Measurements from ENCODE around the gene GSDME. TPM values are rescaled to one million over a fixed set of nuclear protein-coding genes. Genes with fewer than 3 reads are reported as not detected.
"Not testable (repeated sequence)": the region's sequence is repeated elsewhere in the genome, so short reads cannot be mapped to it uniquely, and the experiment has no call there.

Gene GSDME
- total RNA-seq, 1 experiment from 2014 or later = 51.0 TPM

DNA sequence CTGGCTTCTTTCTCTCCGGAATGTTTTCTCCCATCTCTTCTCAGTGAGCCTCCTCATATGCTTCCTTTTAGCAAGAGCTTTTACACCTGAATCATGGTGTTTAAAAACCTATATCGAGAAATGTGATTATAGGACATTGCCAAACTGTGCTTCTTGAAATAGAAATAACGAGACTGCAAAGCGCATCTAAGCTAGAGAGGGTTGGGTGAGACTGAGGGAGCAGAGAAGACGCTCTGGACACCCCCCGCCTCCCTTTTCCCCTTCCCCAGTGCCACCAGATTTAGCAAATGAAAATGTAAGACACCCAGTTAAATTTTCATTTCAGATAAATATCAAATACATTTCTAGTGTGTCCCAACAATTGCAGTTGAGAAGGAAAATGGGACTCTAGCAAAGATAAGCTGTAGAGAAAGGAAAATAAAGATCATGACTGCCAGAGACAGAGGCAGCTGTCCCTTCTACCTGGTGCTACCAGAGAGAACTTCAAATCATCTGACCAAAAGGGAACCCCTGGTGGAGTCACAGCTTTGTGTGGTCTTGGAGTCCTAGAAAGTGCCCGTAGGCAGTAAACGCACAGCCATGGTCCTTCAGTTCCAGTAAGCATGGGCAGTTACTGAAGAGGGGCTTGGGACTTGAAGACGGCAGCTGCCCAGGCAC lies 14.6 kb downstream of the GSDME start:
- no peak for DNase-seq (ENCODE audit: low read depth)

DNA sequence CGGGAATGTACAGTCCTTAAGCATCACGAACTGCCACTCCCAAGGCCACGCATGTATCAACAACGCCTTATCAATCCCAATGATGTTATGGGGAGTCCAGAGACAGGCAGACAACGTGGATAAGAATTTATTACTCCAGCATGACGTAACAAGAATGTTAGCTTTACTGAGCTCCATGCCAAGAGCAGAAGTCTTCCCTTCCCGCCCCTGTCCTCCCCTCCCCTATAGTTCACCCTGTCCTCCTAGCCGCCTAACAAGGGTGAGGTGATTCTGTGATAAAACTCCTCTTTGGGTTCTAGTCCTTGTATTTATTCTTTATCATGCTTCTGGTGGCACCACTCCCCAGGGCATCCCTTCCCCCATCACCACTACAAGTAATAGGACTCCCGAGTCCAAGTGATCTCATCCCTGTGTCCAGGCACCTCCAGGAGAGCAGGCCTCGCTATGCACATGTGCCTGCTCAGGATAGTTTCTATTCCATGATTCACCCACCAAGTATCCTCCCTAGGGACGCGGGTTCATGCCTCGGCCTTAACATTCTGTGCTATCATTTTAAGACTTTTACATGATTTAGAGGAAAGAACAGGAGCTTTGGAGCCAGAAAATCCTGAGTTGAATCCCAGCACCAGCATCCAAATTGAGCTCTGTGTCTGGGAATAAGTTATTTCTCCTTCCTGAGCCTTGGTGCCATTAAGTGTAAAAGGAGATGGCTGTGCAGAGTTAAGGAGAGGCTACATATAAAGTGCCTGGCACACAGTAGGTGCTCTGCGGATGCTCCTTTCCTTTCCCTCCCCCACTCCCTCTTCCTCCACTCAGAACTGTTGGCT lies 15.4 kb downstream of the GSDME start:
- DNase-seq (ENCODE audit: low read depth) = peak; percentile 91

DNA sequence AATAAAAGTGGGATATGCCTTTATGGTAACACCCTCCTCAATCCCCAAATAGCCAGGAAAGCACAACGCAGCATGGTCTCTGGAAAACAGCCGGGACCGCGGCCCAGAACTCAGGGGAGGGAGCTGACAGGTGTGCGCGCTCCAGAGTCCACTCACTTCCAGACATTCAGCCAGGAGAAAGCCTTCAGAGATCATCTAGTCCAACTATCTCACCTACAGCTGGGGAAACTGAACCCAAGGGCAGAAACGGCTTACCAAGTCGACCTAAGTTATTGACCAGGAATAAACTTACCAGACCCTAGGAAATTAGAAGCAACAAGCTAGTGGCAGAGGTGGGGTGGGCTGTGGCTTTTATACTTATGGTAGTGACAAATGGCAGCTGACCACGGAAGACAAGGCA lies 16.4 kb downstream of the GSDME start:
- no peak for DNase-seq (ENCODE audit: low read depth)

DNA sequence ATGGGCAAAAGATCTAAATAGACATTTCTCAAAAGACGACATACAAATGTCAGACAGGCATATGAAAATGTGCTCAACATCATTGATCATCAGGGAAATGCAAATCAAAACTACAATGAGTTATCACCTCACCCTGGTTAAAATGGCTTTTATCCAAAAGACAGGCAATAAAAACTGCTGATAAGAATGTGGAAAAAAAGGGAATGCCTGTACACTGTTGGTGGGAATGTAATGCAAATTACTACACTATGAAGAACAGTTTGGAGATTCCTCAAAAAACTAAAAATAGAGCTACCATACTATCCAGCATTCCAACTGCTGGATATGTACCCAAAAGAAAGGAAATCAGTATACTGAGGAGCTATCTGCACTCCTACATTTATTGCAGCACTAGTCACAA lies 18.0 kb downstream of the GSDME start:
- DNase-seq (ENCODE audit: low read depth) = no peak

DNA sequence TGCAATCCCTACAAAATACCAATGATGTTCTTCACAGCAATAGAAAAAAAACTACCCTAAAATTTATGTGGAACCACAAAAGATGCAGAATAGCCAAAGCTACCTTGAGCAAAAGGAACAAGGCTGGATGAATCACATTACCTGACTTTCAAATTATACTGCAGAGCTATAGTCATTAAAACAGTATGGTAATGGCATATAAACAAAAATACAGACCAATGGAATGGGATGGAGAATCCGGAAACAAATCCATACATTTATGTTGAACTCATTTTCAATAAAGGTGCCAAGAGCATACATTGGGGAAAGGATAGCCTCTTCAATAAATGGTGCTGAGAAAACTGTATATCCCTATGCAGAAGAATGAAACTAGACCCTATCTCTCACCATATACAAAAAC lies 18.7 kb downstream of the GSDME start:
- DNase-seq (ENCODE audit: low read depth) = no peak

DNA sequence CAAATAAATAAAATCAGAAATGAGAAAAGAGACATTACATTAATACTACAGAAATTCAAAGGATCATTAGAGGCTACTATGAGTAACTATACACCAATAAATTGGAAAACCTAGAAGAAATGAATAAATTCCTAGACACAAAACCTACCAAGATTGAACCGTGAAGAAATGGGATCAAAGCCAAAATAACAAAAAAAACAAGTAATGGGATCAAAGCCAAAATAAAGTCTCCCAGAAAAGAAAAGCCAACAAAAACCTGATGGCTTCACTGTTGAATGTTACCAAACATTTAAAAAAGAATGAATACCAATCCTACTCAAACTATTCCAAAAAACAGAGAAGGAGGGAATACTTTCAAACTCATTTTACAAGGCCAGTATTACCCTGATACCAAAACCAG lies 20.0 kb downstream of the GSDME start:
- no peak for DNase-seq (ENCODE audit: low read depth)

DNA sequence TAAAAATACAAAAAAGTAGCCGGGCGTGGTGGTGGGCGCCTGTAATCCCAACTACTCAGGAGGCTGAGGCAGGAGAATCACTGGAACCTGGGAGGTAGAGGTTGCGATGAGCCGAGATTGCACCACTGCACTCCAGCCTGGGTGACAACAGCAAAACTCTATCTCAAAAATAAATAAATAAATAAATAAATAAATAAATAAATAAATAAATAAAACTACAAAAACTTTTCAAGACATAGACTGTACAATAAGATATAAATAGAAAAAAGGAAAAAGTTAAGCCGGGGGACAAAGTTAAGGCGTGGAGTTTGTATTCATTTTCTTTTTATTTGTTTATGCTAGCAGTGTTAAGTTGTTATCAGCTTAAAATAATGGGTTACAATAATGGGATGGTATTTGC lies 21.7 kb downstream of the GSDME start:
- DNase-seq (ENCODE audit: low read depth) = not testable (repeated sequence)

DNA sequence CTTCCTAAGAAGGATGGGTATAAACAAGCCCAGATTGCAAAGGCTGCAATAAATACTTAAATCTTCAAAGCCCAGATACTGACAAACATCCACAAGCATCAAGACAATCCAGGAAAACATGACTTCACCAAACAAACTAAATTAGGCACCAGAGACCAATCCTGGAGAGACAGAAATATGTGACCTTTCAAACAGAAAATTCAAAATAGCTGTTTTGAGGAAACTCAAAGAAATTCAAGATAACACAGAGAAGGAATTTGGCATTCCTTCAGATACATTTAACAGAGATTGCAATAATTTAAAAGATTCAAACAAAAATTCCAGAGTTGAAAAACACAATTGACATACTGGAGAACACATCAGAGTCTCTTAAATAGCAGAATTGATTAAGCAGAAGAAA lies 23.0 kb downstream of the GSDME start:
- no peak for DNase-seq (ENCODE audit: low read depth)

DNA sequence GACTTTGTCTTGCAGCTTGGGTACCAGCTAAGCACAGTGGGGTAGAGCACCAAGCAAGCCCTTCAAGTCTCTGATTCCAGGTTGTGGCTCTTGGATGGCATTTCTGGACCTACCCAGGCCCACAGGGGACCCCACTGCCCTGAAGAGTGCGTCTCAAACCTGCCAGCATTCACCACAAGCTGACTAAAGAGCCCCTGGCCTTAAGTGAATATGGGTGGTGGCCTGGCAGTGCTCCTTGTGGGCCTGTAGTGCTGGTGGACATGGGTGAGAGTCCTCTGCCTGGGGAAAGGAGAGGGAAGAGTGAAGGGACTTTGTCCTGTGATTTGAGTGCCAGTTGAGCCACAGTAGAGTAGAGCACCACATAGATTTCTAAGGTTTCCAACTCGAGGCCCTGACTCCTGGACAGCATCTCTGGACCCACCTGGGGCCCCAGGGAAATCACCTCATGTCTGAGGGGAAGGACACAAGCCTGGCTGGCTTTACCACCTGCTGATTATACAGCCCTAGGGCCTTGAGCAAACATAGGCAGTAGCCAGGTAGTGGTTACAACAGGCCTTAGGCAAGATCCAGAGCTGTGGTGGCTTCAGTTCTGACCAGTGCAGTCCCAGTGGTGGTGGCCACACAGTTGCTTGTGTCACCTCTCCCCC lies 23.7 kb downstream of the GSDME start:
- no peak for DNase-seq (ENCODE audit: low read depth)

DNA sequence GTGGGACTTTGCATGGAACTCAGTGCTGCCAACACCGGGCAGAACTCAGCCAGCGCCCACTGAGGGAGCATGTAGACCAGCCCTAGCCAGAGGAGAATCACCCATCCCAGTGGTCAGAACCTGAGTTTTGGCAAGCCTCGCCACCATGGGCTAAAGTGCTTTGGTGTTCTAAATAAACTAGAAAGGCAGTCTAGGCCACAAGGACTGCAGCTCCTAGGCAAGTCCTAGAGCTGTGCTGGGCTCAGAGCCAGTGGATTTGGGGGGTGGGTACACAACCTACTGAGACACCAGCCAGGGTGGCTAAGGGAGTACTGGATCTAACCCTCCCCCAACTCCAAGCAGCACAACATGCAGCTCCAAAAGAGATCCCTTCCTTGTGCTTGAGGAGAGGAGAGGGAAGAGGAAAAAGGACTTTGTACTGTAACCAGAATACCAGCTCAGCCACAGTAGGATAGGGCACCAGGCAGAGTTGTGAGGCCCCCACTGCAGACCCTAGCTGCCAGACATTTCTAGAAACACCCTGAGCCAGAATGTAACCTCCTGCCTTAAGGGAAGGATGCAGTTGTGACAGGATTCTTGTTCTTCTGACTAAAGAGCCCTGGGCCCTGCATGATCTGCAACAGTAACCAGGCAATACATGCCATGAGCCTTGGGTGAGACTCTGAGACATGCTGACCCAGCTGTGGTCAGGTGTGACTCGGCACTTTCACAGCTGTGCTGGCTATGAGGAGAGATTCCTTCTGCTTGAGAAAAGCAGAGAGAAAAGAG lies 24.4 kb downstream of the GSDME start:
- DNase-seq (ENCODE audit: low read depth) = peak; percentile 68

DNA sequence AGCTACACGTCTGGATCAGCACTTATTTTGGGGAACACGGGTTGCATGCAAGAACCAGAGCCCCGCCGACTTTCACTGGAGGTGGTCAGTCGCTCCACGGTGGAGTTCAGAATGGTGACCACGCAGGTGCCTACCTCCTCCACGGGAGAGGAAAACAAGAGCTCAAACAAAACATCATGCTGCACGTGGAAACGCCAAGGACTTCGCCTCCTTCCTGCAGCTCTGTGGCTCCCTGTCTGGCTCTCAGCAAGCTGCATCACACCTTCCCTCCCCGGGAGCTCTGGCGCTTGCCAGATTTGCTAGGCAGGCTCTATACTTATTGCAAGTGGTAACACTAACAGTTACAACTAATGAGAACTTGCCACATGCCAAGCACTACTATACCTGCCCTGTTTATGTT lies 26.0 kb downstream of the GSDME start:
- no peak for DNase-seq (ENCODE audit: low read depth)

DNA sequence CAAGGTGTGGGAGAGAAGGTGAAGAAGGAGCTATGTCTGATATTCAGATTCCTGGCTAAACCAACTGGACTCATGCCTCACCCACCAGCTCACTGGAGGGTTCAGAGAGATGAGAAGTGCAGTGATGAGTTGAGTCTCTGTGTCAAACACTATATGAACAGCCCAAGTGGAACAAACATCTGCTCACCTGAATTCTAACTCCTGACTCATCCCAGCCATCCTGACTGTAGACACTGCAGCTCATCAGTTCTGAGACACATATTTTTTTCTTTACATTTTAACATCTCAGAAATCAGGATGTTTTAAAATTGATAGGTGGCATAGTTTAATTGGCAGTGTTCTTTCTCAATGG lies 27.3 kb downstream of the GSDME start:
- DNase-seq (ENCODE audit: low read depth) = no peak

DNA sequence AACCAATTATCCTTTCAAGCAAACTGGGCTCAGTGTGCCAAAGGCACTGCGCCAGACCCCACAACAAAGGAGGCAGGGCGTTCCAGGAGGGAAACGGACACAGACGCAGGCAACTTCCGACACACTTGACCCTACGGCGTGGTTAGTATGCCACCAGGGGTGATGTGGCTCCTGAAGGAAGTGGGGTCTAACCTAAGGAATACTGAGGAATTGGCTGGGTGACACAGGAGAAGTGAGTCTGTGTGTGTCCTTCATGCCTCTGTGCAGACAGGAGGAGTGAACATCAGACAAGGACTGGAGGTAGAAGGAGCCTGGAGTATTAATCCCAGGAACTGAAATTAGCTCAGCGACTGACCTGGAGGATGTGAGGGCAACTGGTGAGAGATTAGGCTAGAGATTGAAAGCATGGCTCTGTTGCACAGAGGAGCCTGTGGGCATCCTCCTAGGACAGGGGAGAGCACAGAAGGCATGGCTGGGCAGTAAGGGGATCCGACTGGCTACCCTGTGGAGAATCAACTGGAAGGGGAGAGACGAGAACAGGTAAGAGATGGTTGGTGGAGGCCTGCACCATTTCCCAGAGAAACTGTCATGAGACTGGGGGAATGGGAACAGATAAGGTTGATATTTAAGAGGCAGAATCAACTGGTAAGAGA lies 27.8 kb downstream of the GSDME start:
- DNase-seq (ENCODE audit: low read depth) = no peak

DNA sequence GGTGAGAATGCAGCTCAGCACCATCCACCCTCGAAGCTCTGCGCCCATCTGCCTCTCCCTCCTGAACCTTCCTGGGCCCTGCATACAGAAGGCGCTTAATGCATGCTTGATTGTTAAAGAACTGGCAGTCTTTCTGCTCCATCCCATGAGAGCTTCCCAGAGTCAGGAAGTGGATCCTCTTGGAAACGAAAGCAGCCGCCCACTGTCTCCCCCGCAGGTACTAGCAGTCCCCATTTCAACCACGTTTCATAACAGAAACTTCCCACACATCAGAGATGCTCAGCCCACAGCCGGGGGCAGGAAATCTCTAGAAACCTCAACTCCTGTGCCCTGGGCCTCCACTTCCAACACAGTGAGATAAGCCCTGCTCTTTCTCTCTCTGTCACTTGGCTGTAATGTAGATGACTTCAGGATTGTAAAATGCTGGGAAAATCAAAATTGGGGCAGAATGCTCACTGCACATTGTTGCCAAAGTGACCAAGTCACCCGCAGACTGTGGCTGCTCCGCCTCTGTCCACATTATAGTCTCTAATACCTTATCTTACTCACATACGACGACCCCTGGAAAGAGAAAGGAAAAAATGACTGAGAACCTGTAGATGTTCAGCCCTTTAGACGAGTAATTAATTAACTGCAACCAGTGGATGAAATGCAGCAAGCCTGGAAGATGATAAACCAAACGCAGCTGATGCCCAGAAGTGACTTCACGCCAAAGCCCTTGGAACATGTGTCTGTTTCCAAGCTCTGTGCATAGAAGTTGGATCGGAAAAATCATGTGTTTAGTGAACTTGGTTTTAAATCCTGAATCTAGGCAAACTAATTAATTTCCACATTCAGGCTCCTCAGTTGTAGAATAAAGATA lies 28.5 kb downstream of the GSDME start:
- DNase-seq (ENCODE audit: low read depth) = no peak

DNA sequence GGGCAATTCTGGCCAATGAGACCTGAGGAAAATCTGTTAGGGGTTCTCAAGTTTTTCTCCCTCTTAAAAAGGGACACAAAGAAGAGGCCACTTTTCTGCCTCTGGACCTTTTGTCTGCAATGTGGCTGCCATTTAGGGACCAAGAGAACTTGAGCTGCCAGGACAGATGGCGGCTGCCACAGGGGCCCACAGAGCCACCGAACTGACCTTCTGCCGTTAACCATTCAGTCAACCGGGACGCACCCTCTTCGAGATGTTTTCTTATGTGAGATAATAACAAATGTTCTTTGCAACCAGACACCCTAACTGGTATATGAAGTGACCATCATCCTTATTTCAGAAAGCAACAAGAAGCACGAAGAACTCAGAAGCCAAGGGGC lies 29.2 kb downstream of the GSDME start:
- no peak for DNase-seq (ENCODE audit: low read depth)

DNA sequence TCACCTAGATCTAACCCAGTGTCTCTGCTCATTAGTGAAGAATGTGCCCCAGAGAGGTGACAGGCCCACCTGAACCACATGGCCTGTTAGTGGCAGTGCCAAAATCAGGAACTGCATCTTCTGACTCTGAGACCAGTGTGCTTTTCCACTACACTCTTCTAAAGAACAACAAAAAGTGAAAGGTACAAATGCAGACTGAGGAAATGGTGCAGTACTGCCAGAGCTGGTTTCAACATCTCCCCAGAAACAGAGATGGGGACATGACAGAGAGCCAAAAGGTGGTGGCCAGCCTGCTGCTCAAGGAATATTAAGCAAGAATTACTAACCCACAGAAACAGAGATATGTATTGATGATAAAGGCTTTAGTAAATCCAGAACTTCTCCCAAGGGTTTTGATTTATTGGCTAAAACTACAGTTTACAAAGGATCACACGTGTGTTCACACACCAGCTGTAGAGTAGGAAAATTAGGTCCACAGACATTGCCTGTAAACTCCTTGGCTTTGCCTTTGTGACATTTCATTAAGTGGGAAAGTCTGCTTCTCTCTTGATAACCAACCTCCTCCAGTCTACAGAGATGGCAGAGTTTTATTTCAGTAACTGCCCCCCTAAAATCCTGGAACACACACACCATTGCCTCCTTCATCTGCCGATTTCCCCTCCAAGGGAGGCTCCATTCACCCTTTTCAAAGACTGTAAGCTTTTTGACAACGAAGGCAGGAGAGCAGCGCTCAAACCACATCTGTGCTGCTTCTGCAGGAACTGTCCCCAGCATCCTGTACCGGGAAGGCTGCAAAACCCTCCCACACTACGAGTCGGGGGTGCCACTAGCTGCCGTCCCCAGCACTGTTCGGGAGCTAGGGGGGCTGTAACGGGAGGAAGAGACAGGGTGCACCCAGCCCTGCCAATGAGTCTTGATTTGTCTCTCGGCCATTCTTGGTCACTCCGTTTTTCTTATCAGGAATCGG lies 29.8 kb downstream of the GSDME start:
- no peak for DNase-seq (ENCODE audit: low read depth)

DNA sequence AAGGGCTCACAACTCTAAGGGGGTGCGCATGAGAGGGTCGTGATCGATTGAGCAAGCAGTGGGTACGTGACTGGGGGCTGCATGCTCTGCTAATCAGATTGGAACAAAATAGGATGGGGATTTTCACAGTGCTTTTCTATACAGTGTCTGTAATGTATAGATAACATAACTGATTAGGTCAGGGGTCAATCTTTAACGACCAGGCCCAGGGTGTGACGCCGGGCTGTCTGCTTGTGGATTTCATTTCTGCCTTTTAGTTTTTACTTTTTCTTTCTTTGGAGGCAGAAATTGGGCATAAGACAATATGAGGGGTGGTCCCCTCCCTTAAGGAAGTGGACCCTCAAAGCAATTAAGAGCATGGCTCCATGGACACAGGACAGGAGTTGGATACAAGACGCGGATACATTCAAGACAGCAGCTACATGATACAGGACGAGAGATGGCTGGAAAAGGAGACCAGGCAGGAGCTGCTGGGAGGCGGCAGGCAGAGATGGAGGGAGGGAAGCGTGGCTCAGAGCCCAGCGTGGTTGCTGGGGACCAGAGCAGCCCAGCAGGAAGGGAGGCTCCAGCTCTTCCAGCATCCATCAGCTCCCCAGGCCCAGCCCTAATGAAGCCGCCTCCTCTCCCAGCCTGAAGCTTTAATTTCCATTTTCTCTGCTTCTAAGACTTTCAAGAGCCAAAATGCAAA lies 31.6 kb downstream of the GSDME start:
- no peak for DNase-seq (ENCODE audit: low read depth)

DNA sequence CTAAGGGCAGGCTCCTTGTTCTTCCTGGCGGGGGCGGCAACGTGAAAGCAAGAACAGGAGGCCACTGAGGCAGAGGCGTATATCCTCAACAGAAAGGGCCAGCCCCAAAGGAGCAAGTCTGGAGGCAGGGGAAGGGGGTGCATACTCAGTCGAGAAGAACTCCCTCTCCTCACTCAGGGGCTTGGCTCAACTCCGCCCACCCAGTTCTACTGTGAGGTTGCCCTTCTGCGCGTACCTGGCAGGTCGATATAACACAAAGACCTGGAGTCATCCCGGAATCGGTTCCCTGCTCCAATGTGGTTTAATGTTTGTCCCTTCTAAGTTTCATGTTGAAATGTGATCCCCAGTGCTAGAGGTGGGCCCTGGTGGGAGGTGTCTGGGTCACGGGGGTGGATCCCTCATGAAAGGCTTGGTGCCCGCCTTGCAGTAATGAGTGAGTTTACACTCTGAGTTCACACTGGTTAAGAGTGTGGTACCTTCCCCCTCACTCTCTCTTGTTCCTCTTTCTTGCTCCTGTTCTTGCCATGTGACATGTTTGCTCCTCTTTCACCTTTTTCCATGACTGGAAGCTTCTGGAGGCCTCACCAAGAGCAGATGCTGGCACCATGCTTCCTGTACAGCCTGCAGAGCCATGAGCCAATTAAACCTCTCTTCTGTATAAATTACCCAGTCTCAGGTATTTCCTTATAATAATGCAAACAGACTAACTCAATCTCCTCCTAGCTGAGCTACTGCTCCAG lies 32.6 kb downstream of the GSDME start:
- no peak for DNase-seq (ENCODE audit: low read depth)

Measured in HT1080 (cell line).